Measurements from ENCODE around the gene ANKRD2. TPM values are rescaled to one million over a fixed set of nuclear protein-coding genes. Genes with fewer than 3 reads are reported as not detected.

The ANKRD2 gene
- total and polyA plus RNA-seq, 10 of the 15 experiments (the other 5 are each of a cell fraction or from before 2014, with no cell fraction given), result 0.18 to 0.23 TPM; not detected in 8

DNA sequence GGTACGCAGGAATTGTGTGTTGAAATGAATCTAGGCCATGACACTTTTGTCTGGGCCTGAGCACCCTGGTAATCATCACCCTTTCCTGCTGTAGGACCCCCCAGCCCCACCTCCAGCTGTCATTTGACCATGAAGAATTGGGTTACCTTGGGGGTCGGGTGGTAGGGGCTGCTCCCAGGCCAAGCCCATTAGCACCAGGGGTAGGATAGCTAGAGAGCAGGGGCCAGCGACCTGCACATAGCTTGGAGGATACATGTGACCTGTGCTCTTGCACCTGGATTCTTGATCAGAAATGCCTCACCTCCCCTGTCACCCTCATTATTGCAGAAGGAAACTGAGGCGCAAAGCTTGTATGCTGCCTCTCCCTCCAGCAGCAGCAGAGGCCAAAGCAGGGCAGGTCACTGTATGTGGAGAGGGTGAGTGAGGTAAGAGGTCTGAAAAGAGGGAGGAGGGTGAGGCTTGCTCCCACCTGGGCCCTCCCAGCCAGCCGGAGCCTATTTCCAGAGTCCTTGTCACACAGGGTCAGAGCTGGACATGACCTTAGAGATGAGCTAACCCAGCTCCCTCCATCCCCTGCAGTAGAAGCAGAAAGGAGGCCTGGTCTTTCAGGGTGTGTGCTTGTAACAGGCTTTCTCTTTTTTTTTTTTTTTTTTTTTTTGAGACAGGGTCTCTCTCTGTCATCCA is 35.3 kb upstream of the ANKRD2 start:
- CTCF ChIA-PET, result interaction anchor here (0.6 to 2.7 kb wide), 3 partner anchors 8 to 461 kb away, joined by 3 to 18 read pairs (median 3); no protein-coding TSS in a partner anchor
- Histone ChIP-seq H3K4me1 (ENCODE audit: control insufficient read depth, insufficient read depth, low read length) (no peaks in the 10 kb centered on the region), H3K4me3 (no peak overlapping the region), H3K27me3 (replicated peaks in 1 of 2; ENCODE audit: control insufficient read depth in 2 of 2, insufficient read depth in 2 of 2, low read length in 1 of 2) (no peaks in the 10 kb centered on the region), H3K9me3 (replicated peaks; ENCODE audit: control insufficient read depth, insufficient read depth, low read length) (no peaks in the 10 kb centered on the region), H4K20me1 (ENCODE audit: control insufficient read depth, insufficient read depth) (no peaks in the 10 kb centered on the region), H3K36me3 (ENCODE audit: control insufficient read depth in 2 of 2, insufficient read depth in 2 of 2, low read length in 1 of 2) (no peaks in the 10 kb centered on the region), H3K4me2 (ENCODE audit: control insufficient read depth, insufficient read depth) (no peak overlapping the region), H3K9ac (ENCODE audit: control insufficient read depth, insufficient read depth, low read length) (no peak overlapping the region), H3K27ac (ENCODE audit: control insufficient read depth, insufficient read depth) (no peak overlapping the region), H2AFZ (ENCODE audit: control insufficient read depth, low read depth, low read length) (no peak overlapping the region), H3K79me2 (ENCODE audit: control insufficient read depth, insufficient read depth, low read length) (no peaks in the 10 kb centered on the region)
- RAD21 ChIA-PET (ENCODE audit: unreplicated experiment), result no interaction called here
- DNase-seq (ENCODE audit: low read depth, low spot score) (no peak), FAIRE-seq (no peak), ATAC-seq (no peak)
- SMC1A ChIA-PET (ENCODE audit: uncharacterized antibody, unreplicated experiment), result interaction anchor here (1.3 to 1.7 kb wide), 2 partner anchors 17 to 18 kb away, joined by 3 to 5 read pairs; no protein-coding TSS in a partner anchor
- no TSS peak for BruUV-seq (replicated peaks)
- intact Hi-C loops (cut with micrococcal nuclease; ENCODE audit: unreplicated experiment), result no loop called here
- in situ Hi-C loops (cut with MboI), result no loop called here
- TF ChIP-seq BHLHE40 (IDR thresholded peaks at IDR 0.05; ENCODE audit: borderline replicate concordance in 1 of 2, low read depth in 2 of 2, low read length in 1 of 2), result no peak
- TF ChIP-seq, protein P1, sequence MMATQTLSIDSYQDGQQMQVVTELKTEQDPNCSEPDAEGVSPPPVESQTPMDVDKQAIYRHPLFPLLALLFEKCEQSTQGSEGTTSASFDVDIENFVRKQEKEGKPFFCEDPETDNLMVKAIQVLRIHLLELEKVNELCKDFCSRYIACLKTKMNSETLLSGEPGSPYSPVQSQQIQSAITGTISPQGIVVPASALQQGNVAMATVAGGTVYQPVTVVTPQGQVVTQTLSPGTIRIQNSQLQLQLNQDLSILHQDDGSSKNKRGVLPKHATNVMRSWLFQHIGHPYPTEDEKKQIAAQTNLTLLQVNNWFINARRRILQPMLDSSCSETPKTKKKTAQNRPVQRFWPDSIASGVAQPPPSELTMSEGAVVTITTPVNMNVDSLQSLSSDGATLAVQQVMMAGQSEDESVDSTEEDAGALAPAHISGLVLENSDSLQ (IDR thresholded peaks at IDR 0.05), result no peak
- TF ChIP-seq SREBF2 (IDR thresholded peaks at IDR 0.05; ENCODE audit: low read length), result no peak
- no peak for TF ChIP-seq E4F1 (IDR thresholded peaks at IDR 0.05; ENCODE audit: borderline replicate concordance, partially characterized antibody)
- TF ChIP-seq ATF2 (IDR thresholded peaks at IDR 0.05; ENCODE audit: low read length), result no peak
- TF ChIP-seq, protein P2, sequence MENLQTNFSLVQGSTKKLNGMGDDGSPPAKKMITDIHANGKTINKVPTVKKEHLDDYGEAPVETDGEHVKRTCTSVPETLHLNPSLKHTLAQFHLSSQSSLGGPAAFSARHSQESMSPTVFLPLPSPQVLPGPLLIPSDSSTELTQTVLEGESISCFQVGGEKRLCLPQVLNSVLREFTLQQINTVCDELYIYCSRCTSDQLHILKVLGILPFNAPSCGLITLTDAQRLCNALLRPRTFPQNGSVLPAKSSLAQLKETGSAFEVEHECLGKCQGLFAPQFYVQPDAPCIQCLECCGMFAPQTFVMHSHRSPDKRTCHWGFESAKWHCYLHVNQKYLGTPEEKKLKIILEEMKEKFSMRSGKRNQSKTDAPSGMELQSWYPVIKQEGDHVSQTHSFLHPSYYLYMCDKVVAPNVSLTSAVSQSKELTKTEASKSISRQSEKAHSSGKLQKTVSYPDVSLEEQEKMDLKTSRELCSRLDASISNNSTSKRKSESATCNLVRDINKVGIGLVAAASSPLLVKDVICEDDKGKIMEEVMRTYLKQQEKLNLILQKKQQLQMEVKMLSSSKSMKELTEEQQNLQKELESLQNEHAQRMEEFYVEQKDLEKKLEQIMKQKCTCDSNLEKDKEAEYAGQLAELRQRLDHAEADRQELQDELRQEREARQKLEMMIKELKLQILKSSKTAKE (IDR thresholded peaks at IDR 0.05; ENCODE audit: low read depth, poor library complexity, severe bottlenecking), result no peak
- TF ChIP-seq ZBED1 (IDR thresholded peaks at IDR 0.05; ENCODE audit: borderline replicate concordance), result no peak
- TF ChIP-seq MEF2B (IDR thresholded peaks at IDR 0.05; ENCODE audit: partially characterized antibody, poor library complexity, severe bottlenecking), result no peak
- POLR2A ChIA-PET, result interaction anchor here (0.6 kb wide), 1 partner anchor 166 kb away, joined by 3 read pairs; no protein-coding TSS in a partner anchor
- 45% methylated on average over 5 of the region's 5 CpGs for WGBS (ENCODE audit: insufficient coverage, insufficient replicate concordance, low lambda C conversion rate, missing lambda C conversion rate)

Measured in GM12878 (cell line).